NCI-H748 (cell line): ENCODE data around the gene SKIC8.

Source experiments
- DNase-seq: peaks from one replicate; lab custom pipeline; 2025; ENCODE audit not compliant: unreplicated experiment; lab: John Stamatoyannopoulos, UW

Gene SKIC8

DNA sequence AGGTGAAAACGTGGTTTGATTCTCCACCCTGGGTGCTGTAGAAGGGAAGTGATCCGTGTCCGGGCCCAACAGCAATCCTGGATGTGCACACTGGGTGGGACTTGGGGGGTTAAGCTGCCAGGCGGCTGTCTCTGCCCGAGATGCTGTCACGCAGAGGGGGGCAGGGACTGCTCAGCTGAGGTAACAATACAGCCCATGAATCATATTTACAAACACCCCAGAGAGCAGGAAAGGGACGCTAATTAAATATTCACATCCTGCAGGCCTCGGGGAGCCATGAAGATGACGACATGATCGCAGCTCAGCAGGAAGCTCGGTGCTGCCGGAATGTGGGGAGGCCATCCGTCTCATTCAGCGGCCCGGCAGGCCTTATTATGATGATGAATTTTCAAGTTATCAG is 22.8 kb upstream of the SKIC8 start:
- DNase-seq: no peak

GRCh38 chr15:78321786-78322185 is 22.4 kb upstream of the SKIC8 start:
- DNase-seq: no peak

DNA sequence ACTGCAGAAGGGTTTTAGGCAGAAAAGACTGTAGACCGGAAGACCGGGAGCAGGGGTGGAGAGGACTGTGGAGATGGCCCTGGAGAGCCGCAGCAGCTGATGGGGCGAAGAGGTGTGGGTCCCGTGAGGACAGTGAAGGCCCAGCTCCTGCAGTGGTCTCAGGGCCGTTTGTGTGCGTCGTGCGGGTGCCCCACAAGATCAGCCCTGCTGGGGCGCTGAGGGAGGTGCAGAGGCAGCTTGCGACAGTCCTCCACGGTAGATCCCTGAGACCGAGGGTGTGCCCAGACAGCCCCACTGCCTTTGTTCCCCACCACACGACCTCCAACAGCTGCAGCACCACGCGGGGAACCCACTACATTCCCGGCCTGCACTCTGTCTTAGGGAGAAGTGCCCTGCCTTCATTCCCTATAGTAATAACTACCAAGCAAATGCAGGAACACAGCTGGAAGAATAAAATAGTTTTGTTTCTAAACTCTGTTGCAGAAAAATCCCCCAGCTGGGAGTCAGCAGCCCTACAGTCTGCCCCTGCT is 21.7 kb upstream of the SKIC8 start:
- no peak for DNase-seq

GRCh38 chr15:78320183-78320582 is 20.8 kb upstream of the SKIC8 start:
- no peak for DNase-seq

DNA sequence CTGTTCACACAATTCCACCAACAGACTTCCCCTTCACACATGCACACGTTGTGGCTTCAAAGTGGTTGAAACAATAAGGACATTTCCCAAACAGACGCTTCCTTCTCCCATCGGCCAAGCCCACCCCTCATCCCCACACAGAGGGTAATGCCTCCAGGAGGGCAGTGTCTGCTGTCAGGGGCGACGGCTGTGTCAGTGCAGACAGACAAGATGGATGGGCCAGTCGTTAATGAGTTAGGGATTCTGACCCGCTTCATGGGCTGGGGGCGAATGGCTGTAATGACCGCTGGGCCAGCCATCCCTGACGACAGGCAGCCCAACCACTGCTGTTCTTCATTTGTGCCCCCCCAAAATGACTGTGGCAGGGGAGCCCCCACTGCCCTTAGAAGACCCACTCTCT is 20.2 kb upstream of the SKIC8 start:
- no peak for DNase-seq

DNA sequence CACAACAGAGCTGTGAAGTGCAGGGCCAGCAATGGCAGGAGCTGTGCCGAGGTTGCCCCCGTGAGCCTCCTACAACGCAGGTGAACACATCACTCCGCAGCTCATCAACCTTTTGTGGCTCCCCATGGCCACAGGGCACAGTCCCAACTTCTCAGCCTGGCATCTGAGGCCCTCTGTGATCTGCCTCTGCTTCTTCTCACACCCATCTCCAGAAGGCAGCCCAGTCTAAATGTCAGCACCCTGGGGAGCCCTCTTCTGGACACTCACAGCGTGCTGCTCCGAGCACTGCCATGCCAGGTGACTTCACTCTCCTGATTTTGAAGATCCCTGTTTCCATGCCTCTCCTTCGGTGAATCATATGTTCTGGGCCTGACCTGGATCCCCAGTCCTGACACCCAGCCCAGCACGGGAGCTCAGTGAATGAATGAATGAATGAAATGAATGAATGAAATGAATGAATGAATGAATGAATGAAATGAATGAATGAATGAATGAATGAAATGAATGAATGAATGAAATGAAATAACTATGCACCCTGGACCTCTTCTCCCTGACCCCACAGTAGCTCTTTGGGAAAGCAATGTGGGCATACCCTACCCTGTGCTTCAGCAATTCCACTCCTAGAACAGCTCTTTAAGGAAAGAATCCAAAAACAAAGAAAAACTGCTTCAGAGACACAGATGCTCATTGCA is 17.9 kb upstream of the SKIC8 start:
- no peak for DNase-seq

- no peak for DNase-seq
Observed at GRCh38 chr15:78316283-78317083, 17.1 kb upstream of the SKIC8 start.

- no peak for DNase-seq
Observed at GRCh38 chr15:78315686-78316282, 16.4 kb upstream of the SKIC8 start.

- no peak for DNase-seq
Observed at GRCh38 chr15:78314181-78314581, 14.8 kb upstream of the SKIC8 start.

GRCh38 chr15:78313383-78313782 is 14.0 kb upstream of the SKIC8 start:
- no peak for DNase-seq

DNA sequence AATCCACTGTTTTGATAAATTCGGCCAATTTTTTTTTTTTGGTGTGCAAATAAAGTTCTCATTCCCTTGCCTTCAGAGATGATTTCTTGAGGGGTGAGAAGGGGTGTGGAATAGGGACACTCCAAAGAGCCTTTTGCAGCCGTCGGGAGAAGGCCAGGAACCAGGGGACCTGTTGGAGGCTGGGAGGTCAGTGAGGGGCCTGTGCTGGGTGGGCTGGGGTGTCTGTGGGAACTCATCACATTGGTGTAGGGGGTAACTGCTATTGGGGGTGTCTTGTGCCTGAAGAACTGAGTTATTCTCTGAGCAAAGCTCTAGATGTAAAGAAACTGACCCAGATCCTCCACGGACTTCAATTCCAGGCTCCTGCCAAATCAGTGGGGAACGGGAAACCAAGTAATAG is 13.5 kb upstream of the SKIC8 start:
- DNase-seq: no peak

GRCh38 chr15:78312536-78312935 is 13.1 kb upstream of the SKIC8 start:
- DNase-seq: no peak

DNA sequence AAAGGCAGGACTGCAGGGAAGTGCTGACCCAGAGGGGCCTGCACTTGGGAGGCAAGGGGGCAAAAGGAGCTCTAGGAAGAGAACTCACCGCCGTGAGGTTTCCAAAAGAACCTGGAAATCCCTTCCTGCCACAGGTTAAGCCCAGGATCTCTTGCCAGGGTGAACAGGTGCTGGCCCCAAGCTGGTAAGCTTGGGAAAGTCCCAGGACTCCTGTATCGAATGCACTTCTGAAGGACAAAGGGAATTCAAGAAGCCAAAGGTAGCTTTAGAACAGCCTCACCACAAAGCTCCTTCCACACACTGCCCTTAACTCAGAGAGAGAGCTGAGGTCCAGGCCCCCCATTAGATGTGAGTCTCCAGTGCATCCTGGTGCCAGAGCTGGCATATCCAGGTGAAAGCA is 11.9 kb upstream of the SKIC8 start:
- no peak for DNase-seq

GRCh38 chr15:78308422-78309032 is 9.1 kb upstream of the SKIC8 start:
- DNase-seq: peak; percentile 68

- DNase-seq: no peak
Observed at GRCh38 chr15:78307976-78308375, 8.6 kb upstream of the SKIC8 start.

DNA sequence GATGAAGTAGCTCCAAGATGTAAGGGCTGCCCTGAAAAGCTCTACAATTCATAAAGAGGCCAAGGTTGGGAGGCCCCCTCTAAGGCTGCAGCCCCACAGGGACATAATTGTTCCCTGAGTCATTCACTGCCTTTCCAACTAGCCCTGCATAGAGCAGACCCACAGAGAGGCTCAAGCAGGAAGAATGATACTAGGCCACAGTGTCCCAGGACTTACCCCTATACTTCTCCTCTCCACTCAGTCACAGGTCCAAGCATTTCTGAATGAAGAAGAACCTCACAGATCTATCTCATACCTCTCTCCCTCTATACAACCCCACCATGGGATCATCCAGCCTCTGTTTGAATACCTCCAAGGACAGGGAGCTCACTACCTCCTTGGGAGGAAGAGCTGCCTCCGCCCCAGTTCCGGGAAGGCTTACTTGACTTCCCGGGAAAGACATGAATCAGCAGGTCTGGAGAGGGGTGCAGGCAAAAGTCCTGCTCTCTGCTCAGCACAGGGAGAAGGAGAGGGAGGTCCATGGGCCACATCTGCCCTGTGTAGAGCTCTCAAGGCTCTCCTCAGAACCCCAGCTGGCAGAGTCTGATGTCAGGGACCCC is 6.9 kb upstream of the SKIC8 start:
- no peak for DNase-seq

DNA sequence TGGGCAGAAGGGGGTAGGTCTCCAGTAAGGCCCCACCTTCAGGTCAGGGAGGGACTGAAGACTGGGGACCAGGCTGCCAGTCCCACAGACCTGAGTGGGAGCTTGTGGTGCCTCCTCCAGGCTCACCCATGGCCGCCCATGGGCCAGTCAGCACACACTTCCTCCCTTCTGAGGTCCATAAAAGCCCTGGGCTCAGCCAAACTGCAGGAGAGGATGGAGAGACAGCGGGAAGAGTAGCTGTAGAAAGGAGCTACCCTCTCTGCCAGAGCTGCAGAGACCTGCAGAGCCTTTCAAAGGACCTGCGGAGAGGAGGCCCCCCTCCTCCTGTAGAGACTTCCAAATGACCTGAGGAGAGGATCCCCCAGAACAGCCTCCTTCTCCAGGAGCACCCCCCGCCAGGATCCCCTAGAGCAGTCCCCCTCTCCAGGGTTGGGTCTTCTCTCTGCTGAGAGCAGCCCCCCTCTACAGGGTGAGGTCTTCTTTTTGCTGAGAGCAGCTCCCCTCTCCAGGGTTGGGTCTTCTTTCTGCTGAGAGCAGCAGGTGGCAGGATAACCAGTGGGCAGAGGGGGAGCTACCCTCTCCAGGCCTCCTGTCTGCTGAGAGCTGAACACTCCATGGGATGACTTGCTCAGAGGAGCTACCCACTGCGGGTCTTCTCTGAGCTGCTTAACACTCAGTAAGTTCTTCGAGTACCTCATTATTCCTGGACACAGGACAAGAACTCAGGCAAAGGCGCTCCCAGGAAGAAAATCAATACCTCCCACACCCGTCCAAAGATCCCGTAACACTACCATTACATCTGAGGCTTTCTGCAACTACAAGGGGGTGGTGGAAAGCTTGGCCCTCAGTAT is 5.0 kb upstream of the SKIC8 start:
- DNase-seq: no peak

DNA sequence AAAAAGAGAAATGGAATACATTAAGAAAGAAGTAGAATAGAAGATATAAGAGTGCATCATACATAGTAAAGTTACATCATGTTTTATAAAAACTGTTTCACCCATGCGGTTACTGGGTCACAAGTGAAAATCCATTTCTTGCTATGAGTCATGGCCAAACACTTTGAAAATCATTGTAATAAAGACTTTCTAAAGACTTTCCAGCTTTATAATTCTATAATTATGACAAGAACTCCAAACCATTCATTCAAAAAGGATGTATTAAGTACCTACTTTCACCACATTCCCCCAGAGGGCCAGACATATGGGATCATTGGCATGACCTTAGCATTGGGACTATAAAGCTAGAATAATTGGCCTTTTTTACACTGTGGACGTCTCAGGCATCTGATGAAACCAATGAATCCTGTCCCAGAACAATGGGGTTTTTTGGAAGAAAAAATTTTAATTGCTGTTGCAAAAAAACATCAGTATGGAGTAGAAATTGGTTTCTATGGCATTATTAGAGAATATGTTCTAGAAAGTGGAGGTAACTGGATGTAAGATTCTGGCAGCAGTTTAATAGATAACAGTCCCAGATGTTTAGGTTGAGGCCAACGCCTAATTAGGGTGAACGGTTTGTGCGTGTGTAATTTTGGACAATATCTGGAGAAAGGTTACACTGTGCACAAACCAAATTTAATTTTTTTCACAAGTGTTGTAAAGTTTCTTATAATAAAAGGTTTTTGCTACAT is 3.3 kb upstream of the SKIC8 start:
- DNase-seq: no peak

DNA sequence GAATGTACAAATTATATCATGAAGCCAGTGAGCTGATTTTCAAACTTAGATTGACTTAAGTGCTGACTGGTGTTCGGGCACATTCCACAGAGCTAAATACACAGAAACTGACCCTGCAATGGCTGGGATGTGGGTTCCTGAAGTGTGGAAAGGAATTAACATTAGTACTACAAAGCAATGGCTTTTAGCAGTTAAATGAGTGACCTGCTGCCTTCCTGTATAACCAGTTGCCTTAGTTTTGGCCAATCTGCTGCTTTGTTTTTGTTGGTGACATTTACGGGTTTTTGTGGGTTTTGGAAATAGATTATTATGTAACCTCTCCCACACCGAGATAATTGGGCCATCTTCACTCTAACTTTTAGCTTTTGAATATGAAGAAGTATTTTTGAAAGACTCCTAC is 2.4 kb upstream of the SKIC8 start:
- DNase-seq: no peak

DNA sequence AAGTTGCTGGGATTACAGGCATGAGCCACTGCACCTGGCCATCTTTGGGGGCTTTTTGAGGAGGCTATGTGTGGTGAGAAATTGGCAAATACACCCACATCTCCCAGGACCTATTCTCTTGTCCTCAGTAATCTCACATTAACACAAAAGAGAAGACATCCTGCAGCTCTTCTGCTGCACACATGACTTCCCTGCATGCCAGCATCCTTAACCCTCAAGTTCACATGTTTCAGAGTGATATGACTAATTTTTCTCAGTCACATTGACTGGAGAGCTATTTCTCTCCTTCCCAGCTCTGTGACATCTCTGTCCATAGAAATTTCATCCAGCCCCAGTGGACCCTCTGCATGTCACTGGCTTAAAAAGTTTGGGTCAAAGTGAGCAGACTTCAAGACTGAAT is 1.9 kb upstream of the SKIC8 start:
- DNase-seq: no peak
